Measurements from ENCODE around the gene CYP26B1.

CYP26B1 gene

GRCh38 chr2:72085036-72085435 is 62.6 kb downstream of the CYP26B1 start:
- no peak for TF ChIP-seq CTCF (IDR thresholded peaks at IDR 0.05; ENCODE audit: extremely low read depth, missing control alignments)
- DNase-seq (ENCODE audit: low spot score): no peak

- no peak for TF ChIP-seq CTCF (IDR thresholded peaks at IDR 0.05; ENCODE audit: extremely low read depth, missing control alignments)
- DNase-seq (ENCODE audit: low spot score): no peak
Measured at GRCh38 chr2:72084584-72084976, 63.1 kb downstream of the CYP26B1 start.

GRCh38 chr2:72083751-72084583 is 63.7 kb downstream of the CYP26B1 start:
- TF ChIP-seq CTCF (IDR thresholded peaks at IDR 0.05; ENCODE audit: extremely low read depth, missing control alignments): no peak

GRCh38 chr2:72082887-72083286 is 64.8 kb downstream of the CYP26B1 start:
- no peak for DNase-seq (ENCODE audit: low spot score)
- no peak for TF ChIP-seq CTCF (IDR thresholded peaks at IDR 0.05; ENCODE audit: extremely low read depth, missing control alignments)

More at GRCh38 chr2:72083751-72084583, 63.7 kb downstream of the CYP26B1 start:
- no peak for DNase-seq (ENCODE audit: low spot score)

- TF ChIP-seq CTCF (IDR thresholded peaks at IDR 0.05; ENCODE audit: extremely low read depth, missing control alignments): no peak
- no peak for DNase-seq (ENCODE audit: low spot score)
Measured at GRCh38 chr2:72082021-72082601, 65.6 kb downstream of the CYP26B1 start.

GRCh38 chr2:72081451-72081850 is 66.2 kb downstream of the CYP26B1 start:
- TF ChIP-seq CTCF (IDR thresholded peaks at IDR 0.05; ENCODE audit: extremely low read depth, missing control alignments): no peak
- no peak for DNase-seq (ENCODE audit: low spot score)

Data from GM20000 (cell line).